Liver (tissue), 9 donors: ENCODE results near the gene PARD3B. TPM values are rescaled to one million over a fixed set of nuclear protein-coding genes. Genes with fewer than 3 reads are reported as not detected.

Experiments
- DNase-seq: peaks from one replicate; pipeline ENCODE4 v3.0.0-alpha.2; 2017; ENCODE audit warnings: low spot score
- H3K27ac ChIP-seq, 2 donors: one replicate each; pipeline ENCODE4 v1.7.0; 2013; ENCODE audit warnings: inconsistent platforms in 2 of 2, low read length in 2 of 2, control low read depth in 1 of 2, low read depth in 1 of 2, mild to moderate bottlenecking in 1 of 2
- H3K27me3 ChIP-seq, 4 donors: one replicate each; pipeline versions ENCODE4 v1.6.1 to v1.7.0; 2013; ENCODE audit warnings: low read length in 3 of 4, inconsistent platforms in 1 of 4, mild to moderate bottlenecking in 1 of 4, moderate library complexity in 1 of 4; ENCODE audit not compliant: control insufficient read depth in 4 of 4, insufficient read depth in 4 of 4
- H3K36me3 ChIP-seq, 4 donors: one replicate each; pipeline versions ENCODE4 v1.6.1 to v1.7.0; 2013; ENCODE audit warnings: low read length in 3 of 4, mild to moderate bottlenecking in 3 of 4, low read depth in 1 of 4, moderate library complexity in 1 of 4; ENCODE audit not compliant: control insufficient read depth in 4 of 4, insufficient read depth in 3 of 4
- H3K4me1 ChIP-seq, 4 donors: one replicate each; pipeline versions ENCODE4 v1.6.1 to v1.7.0; 2013; ENCODE audit warnings: low read length in 3 of 4, mild to moderate bottlenecking in 3 of 4, moderate library complexity in 1 of 4; ENCODE audit not compliant: control insufficient read depth in 4 of 4, insufficient read depth in 4 of 4
- H3K4me3 ChIP-seq, 3 donors: one replicate each; pipeline versions ENCODE4 v1.6.1 to v1.7.0; 2013; ENCODE audit warnings: low read length in 3 of 3, control low read depth in 1 of 3, low read depth in 1 of 3, mild to moderate bottlenecking in 1 of 3
- H3K9ac ChIP-seq, 2 donors: one replicate each; pipeline ENCODE4 v1.7.0; 2013; ENCODE audit warnings: low read length in 2 of 2, mild to moderate bottlenecking in 2 of 2, moderate library complexity in 2 of 2, control low read depth in 1 of 2, low read depth in 1 of 2
- H3K9me3 ChIP-seq, 4 donors: one replicate each; pipeline versions ENCODE4 v1.6.1 to v1.7.0; 2013; ENCODE audit warnings: low read length in 3 of 4; ENCODE audit not compliant: control insufficient read depth in 4 of 4
- ATF3 ChIP-seq: IDR thresholded peaks from 2 replicates; pipeline ENCODE4 v1.6.1; 2016; ENCODE audit warnings: antibody characterized with exemption
- CTCF ChIP-seq: fragments of 150-350 bp; IDR thresholded peaks from 2 replicates; pipeline ENCODE4 v1.5.1; 2017; ENCODE audit warnings: improper control_type of control experiment, low read depth, low read length; ENCODE audit not compliant: missing input control
- EGR1 ChIP-seq, 2 donors: IDR thresholded peaks; 2 replicates each; pipeline ENCODE4 v1.6.1; 2016 to 2018; ENCODE audit warnings: antibody characterized with exemption in 2 of 2, low read depth in 2 of 2
- FOXA1 ChIP-seq: IDR thresholded peaks from 2 replicates; pipeline ENCODE4 v1.6.1; 2016; ENCODE audit warnings: antibody characterized with exemption
- HNF4A ChIP-seq, 2 donors: conservative IDR thresholded peaks; 2 replicates each; pipeline ENCODE4 v1.6.1; 2016; ENCODE audit warnings: antibody characterized with exemption in 2 of 2, mild to moderate bottlenecking in 2 of 2
- HNF4G ChIP-seq: IDR thresholded peaks from 2 replicates; pipeline ENCODE4 v1.6.1; 2016; ENCODE audit warnings: antibody characterized with exemption
- JUND ChIP-seq, 2 donors: IDR thresholded peaks; 2 replicates each; pipeline ENCODE4 v1.6.1; 2016; ENCODE audit warnings: antibody characterized with exemption in 2 of 2
- MAX ChIP-seq: IDR thresholded peaks from 2 replicates; pipeline ENCODE4 v1.6.1; 2016; ENCODE audit warnings: antibody characterized with exemption
- RAD21 ChIP-seq, 2 donors: IDR thresholded peaks; 2 replicates each; pipeline ENCODE4 v1.6.1; 2016; ENCODE audit warnings: antibody characterized with exemption in 2 of 2, mild to moderate bottlenecking in 2 of 2
- REST ChIP-seq: IDR thresholded peaks from 2 replicates; pipeline ENCODE4 v1.6.1; 2016; ENCODE audit warnings: antibody characterized with exemption, mild to moderate bottlenecking
- SP1 ChIP-seq: IDR thresholded peaks from 2 replicates; pipeline ENCODE4 v1.6.1; 2018; ENCODE audit warnings: antibody characterized with exemption, mild to moderate bottlenecking
- TAF1 ChIP-seq: conservative IDR thresholded peaks from 2 replicates; pipeline ENCODE4 v1.6.1; 2016; ENCODE audit warnings: antibody characterized with exemption, mild to moderate bottlenecking
- YY1 ChIP-seq: IDR thresholded peaks from 2 replicates; pipeline ENCODE4 v1.6.1; 2016; ENCODE audit warnings: antibody characterized with exemption, mild to moderate bottlenecking
- WGBS: extraction: QIAGEN DNeasy Blood & Tissue Kit; methylation state at CpG from one replicate; pipeline ENCODE4 v1.1.7; 2013; 5-methylcytosine and 5-hydroxymethylcytosine counted together
- polyA plus RNA-seq, 2 donors: library from polyadenylated mRNA; stranded (reverse) in 1 of 2; unstranded in 1 of 2; fragments of 200-250 nt in 1 of 2; fragments of >200 nt in 1 of 2; fragmentation: Nextera tagmentation in 1 of 2; extraction: Ambion mirVana in 1 of 2; gene quantifications; one replicate each; pipeline versions ENCODE4 v1.2.1 to v1.2.3, GENCODE V29; 2013 to 2015
- total RNA-seq, 2 donors: library from RNA; depleted of rRNA; stranded (reverse); fragments of >200 nt; gene quantifications; one replicate each; pipeline ENCODE4 v1.2.3, GENCODE V29; 2014
- donor health status: healthy.
- donor health status: healthy.
- donor health status: healthy.
- donor health status: healthy.
- donor health status: healthy.

The PARD3B gene
- total and polyA plus RNA-seq, 4 donors, result 1.1 to 10.3 (median 3.7) TPM

GRCh38 chr2:204638471-204639194, 93.4 kb downstream of the PARD3B start:
- H3K4me3 ChIP-seq, result no peak overlapping the region
- DNase-seq, result no peak
- TF ChIP-seq FOXA1, result no peak
- WGBS, result 77% methylated on average over 4 of the region's 4 CpGs
- H3K4me1 ChIP-seq, result peaks cover 0 to 1% (median 0%) of the 10 kb centered on the region in 4 donors
- no peak overlapping the region for H3K27ac ChIP-seq
- no peaks in the 10 kb centered on the region for H3K36me3 ChIP-seq
- H3K27me3 ChIP-seq, result no peaks in the 10 kb centered on the region
- H3K9ac ChIP-seq, result no peak overlapping the region
- no peaks in the 10 kb centered on the region for H3K9me3 ChIP-seq

GRCh38 chr2:204643326-204643725, 98.1 kb downstream of the PARD3B start:
- WGBS, result 94% methylated on average over 4 of the region's 4 CpGs
- no peak overlapping the region for H3K27ac ChIP-seq
- TF ChIP-seq RAD21 (IDR thresholded peaks at IDR 0.05) (no peak), HNF4A (conservative IDR thresholded peaks at IDR 0.05) (no peak), TAF1 (no peak), JUND (IDR thresholded peaks at IDR 0.05) (no peak), REST (no peak), HNF4G (no peak), CTCF (no peak), YY1 (no peak), MAX (no peak), SP1 (no peak), ATF3 (no peak), EGR1 (IDR thresholded peaks at IDR 0.05; ENCODE audit: low read depth in 2 of 2) (no peak)

More at GRCh38 chr2:204643326-204643725, 98.1 kb downstream of the PARD3B start:
- Histone ChIP-seq H3K4me1 (no peaks in the 10 kb centered on the region), H3K36me3 (no peaks in the 10 kb centered on the region), H3K9me3 (no peaks in the 10 kb centered on the region), H3K27me3 (no peaks in the 10 kb centered on the region), H3K4me3 (no peak overlapping the region), H3K9ac (no peak overlapping the region)
- DNase-seq, result no peak
